Breast epithelium (tissue), 3 donors: ENCODE measurements around the gene GPR68.

Source experiments
- CTCF ChIP-seq, 3 donors: fragments of 450-650 bp; IDR thresholded peaks; one replicate each; pipeline ENCODE4 v1.5.1; 2016 to 2017; ENCODE audit warnings: antibody characterized with exemption in 3 of 3, mild to moderate bottlenecking in 3 of 3, moderate library complexity in 3 of 3
- POLR2A ChIP-seq: fragments of 450-650 bp; IDR thresholded peaks from one replicate; pipeline ENCODE4 v1.6.1; 2016; ENCODE audit warnings: antibody characterized with exemption, mild to moderate bottlenecking, moderate library complexity

DNA sequence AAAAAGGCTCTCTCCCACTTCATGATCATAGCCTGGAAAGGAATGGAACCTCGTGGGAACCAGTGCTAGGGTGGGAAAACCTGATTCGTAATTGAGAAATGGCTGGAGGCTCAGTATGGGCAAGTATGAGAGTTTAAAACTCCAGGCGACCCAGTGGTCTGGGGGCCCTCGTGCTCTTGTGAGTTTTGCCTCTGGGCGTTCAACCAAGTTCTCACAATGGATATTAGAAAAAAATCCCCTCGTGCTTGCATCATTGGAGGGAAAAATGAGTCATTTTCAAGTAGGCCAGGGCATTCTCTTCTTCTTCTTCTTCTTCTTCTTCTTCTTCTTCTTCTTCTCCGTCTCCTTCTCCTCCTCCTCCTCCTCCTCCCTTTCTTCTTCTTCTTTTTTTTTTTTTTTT, 39.0 kb downstream of the GPR68 start:
- TF ChIP-seq CTCF (IDR thresholded peaks at IDR 0.05) (no peak), POLR2A (no peak)
